HG03521 (cell line): Measurements from ENCODE around the gene ZKSCAN3.
"Not testable (repeated sequence)": the region's sequence is repeated elsewhere in the genome, so short reads cannot be mapped to it uniquely, and the experiment has no call there.

Experiments used
- ATAC-seq: cut with Tn5 transposase; IDR thresholded peaks from one replicate; pipeline ENCODE4 v1.9.1; 2021; ENCODE audit warnings: mild to moderate bottlenecking, moderate library complexity; ENCODE audit not compliant: unreplicated experiment

ZKSCAN3 gene

GRCh38 chr6:28371280-28371679, 21.5 kb downstream of the ZKSCAN3 start:
- ATAC-seq, result no peak

GRCh38 chr6:28371706-28372451, 22.1 kb downstream of the ZKSCAN3 start:
- peak; percentile 48 for ATAC-seq

GRCh38 chr6:28373925-28374324, 24.2 kb downstream of the ZKSCAN3 start:
- ATAC-seq, result no peak

GRCh38 chr6:28377879-28378278, 28.1 kb downstream of the ZKSCAN3 start:
- ATAC-seq, result no peak

GRCh38 chr6:28378644-28379043, 28.9 kb downstream of the ZKSCAN3 start:
- no peak for ATAC-seq

GRCh38 chr6:28380381-28380780, 30.6 kb downstream of the ZKSCAN3 start:
- ATAC-seq, result no peak

GRCh38 chr6:28383235-28384142, 33.7 kb downstream of the ZKSCAN3 start:
- ATAC-seq, result peak; percentile 94

GRCh38 chr6:28384143-28384533, 34.4 kb downstream of the ZKSCAN3 start:
- ATAC-seq, result no peak

- ATAC-seq, result no peak
Observed at GRCh38 chr6:28390688-28391087, 40.9 kb downstream of the ZKSCAN3 start.

GRCh38 chr6:28393912-28394662, 44.3 kb downstream of the ZKSCAN3 start:
- ATAC-seq, result no peak

- no peak for ATAC-seq
Observed at GRCh38 chr6:28395918-28396317, 46.2 kb downstream of the ZKSCAN3 start.

GRCh38 chr6:28399350-28400121, 49.8 kb downstream of the ZKSCAN3 start, which contains the start of gene ZSCAN12:
Gene ZSCAN12 (minus strand): TSS chr6:28399747. CDS start chr6:28398405, 1,342 bp downstream.
- peak; percentile 85 for ATAC-seq

- ATAC-seq, result no peak
Observed at GRCh38 chr6:28400122-28400451, 50.3 kb downstream of the ZKSCAN3 start.

- no peak for ATAC-seq
Observed at GRCh38 chr6:28401172-28401571, 51.4 kb downstream of the ZKSCAN3 start.

GRCh38 chr6:28402197-28402596, 52.5 kb downstream of the ZKSCAN3 start:
- no peak for ATAC-seq

GRCh38 chr6:28403923-28404322, 54.2 kb downstream of the ZKSCAN3 start:
- ATAC-seq, result not testable (repeated sequence)

- ATAC-seq, result no peak
Observed at GRCh38 chr6:28407401-28407800, 57.7 kb downstream of the ZKSCAN3 start.

- no peak for ATAC-seq
Observed at GRCh38 chr6:28408076-28408802, 58.5 kb downstream of the ZKSCAN3 start.

GRCh38 chr6:28410767-28411166, 61.0 kb downstream of the ZKSCAN3 start:
- ATAC-seq, result no peak

- ATAC-seq, result no peak
Observed at GRCh38 chr6:28413681-28414080, 63.9 kb downstream of the ZKSCAN3 start.
